GM23248 (cell line): Measurements from ENCODE around the gene LRG1. TPM values are rescaled to one million over a fixed set of nuclear protein-coding genes. Genes with fewer than 3 reads are reported as not detected.

Experiments used
- DNase-seq: peaks from one replicate; pipeline ENCODE4 v3.0.0-alpha.2; 2015
- H2AFZ ChIP-seq: fragments of 200-600 bp; sonication (generic); 2 replicates; pipeline ENCODE4 v1.6.1; 2016; ENCODE audit warnings: antibody characterized with exemption
- H3F3A ChIP-seq: fragments of 200-600 bp; sonication (generic); 2 replicates; pipeline ENCODE4 v1.6.1; 2016; ENCODE audit warnings: mild to moderate bottlenecking, antibody characterized with exemption, mixed run types; ENCODE audit not compliant: insufficient read depth
- H3K27ac ChIP-seq: fragments of 200-600 bp; sonication (generic); 2 replicates; pipeline ENCODE4 v1.5.1; 2016; ENCODE audit warnings: mild to moderate bottlenecking
- H3K27me3 ChIP-seq: fragments of 200-600 bp; sonication (generic); replicated peaks from 2 replicates; pipeline ENCODE4 v1.6.1; 2016; ENCODE audit warnings: mild to moderate bottlenecking; ENCODE audit not compliant: insufficient read depth
- H3K36me3 ChIP-seq: fragments of 200-600 bp; sonication (generic); 2 replicates; pipeline ENCODE4 v1.6.1; 2016; ENCODE audit warnings: low read depth, mild to moderate bottlenecking
- H3K4me1 ChIP-seq: fragments of 200-600 bp; sonication (generic); 2 replicates; pipeline ENCODE4 v1.6.1; 2016; ENCODE audit warnings: mild to moderate bottlenecking; ENCODE audit not compliant: insufficient read depth
- H3K4me2 ChIP-seq: fragments of 200-600 bp; sonication (generic); one replicate; pipeline ENCODE4 v1.6.1; 2016; ENCODE audit warnings: mild to moderate bottlenecking; ENCODE audit not compliant: unreplicated experiment
- H3K4me3 ChIP-seq: fragments of 200-600 bp; sonication (generic); 2 replicates; pipeline ENCODE4 v1.5.1; 2016; ENCODE audit warnings: mild to moderate bottlenecking
- H3K79me2 ChIP-seq: fragments of 200-600 bp; sonication (generic); 2 replicates; pipeline ENCODE4 v1.6.1; 2016; ENCODE audit warnings: mild to moderate bottlenecking; ENCODE audit not compliant: insufficient read depth
- H3K9ac ChIP-seq: fragments of 200-600 bp; sonication (generic); 2 replicates; pipeline ENCODE4 v1.6.1; 2016; ENCODE audit warnings: mild to moderate bottlenecking
- H3K9me2 ChIP-seq: fragments of 200-600 bp; sonication (generic); 2 replicates; pipeline ENCODE4 v1.6.1; 2016; ENCODE audit warnings: mixed run types, mild to moderate bottlenecking, moderate library complexity; ENCODE audit not compliant: insufficient read depth
- H3K9me3 ChIP-seq: fragments of 200-600 bp; sonication (generic); one replicate; pipeline ENCODE4 v1.6.1; 2017; ENCODE audit warnings: low read depth
- H4K20me1 ChIP-seq: fragments of 200-600 bp; sonication (generic); 2 replicates; pipeline ENCODE4 v1.6.0; 2016; ENCODE audit not compliant: insufficient read depth
- EZH2 ChIP-seq: fragments of 200-600 bp; sonication (generic); IDR thresholded peaks from 2 replicates; pipeline ENCODE4 v1.6.1; 2018; ENCODE audit warnings: antibody characterized with exemption, mild to moderate bottlenecking; ENCODE audit not compliant: insufficient read depth, poor library complexity, severe bottlenecking
- EZH2phosphoT487 ChIP-seq: fragments of 200-600 bp; sonication (generic); IDR thresholded peaks from 2 replicates; pipeline ENCODE4 v1.6.1; 2018; ENCODE audit warnings: antibody characterized with exemption, moderate library complexity, mild to moderate bottlenecking, low read depth; ENCODE audit not compliant: insufficient read depth
- WGBS, 2 experiments: methylation state at CpG; one replicate each; pipeline ENCODE4 v1.1.6; 2015 to 2017; ENCODE audit warnings: low lambda C conversion rate in 2 of 2, low coverage in 1 of 2; ENCODE audit errors: missing lambda C conversion rate in 2 of 2; 5-methylcytosine and 5-hydroxymethylcytosine counted together
- in situ Hi-C: fragments of 300-500 bp; cut with MboI; formaldehyde crosslinking; loops from 2 replicates; pipeline ENCODE4 v1.15.0; 2020
- polyA plus RNA-seq: library from polyadenylated mRNA; unstranded; fragments of >200 nt; fragmentation: Nextera tagmentation; extraction: Ambion mirVana; gene quantifications from 2 replicates; pipeline ENCODE4 v1.2.1, GENCODE V29; 2016
- total RNA-seq: library from RNA; depleted of rRNA; stranded (reverse); fragments of >200 nt; shearing (Covaris generic); gene quantifications from 2 replicates; pipeline ENCODE4 v1.2.3, GENCODE V29; 2014

Gene LRG1
- total and polyA plus RNA-seq, 2 experiments from 2014 or later = not detected

DNA sequence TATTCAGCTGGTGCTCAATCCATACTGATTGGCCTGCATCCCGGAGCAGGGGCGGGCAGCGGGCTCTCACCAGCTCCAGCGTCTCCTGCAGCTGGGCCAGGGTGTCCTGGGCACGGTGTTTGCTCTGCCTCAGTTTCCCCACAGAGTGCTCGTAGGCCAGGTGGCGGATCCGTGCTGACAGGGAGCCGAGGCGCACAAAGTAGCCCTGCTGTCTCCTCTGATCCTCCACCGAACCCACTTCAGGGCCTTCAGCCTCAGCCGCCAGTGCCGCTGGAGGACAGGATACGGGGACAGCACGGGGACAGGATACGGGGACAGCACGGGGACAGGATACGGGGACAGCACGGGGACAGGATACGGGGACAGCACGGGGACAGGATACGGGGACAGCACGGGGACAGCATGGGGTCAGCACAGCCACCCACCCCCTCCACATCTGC is 14.3 kb downstream of the LRG1 start:
- no peaks in the 10 kb centered on the region for H3K27me3 ChIP-seq

DNA sequence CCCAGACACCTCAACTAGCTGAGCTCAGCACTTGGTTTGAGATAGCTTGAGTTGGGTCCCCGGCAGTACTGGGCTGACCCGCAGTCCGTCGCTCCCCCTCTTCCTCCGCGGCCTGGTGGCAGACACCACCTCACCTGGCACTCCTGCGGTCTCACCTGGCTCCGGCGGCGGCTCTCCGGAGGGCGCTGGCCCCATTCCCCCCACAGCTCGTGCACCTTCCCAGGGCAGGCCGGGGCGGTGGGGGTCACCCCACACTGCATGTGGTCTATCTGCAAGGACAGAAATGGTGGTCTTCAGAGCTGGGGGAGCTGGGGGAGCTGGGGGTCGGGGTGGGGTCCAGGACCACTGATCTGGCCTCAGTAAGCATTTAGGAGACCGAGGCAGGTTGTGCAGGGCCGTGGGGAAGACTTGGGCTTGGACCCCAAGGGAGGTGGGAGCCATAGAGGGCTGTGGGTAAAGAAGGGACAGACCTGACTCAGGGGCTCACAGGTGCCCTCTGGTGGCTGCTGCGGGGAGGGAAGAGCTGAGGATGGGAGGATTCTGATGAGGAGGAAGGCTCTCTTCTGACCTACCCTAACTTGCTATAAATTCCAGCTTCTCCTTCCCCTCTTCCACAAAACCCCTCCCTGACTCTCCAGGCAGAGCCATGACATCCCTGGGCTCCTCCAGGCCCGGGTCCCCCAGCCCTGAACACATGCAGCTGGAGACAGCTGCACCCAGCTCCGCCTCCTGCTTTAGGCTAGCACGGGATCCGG is 14.9 kb downstream of the LRG1 start:
- H3K79me2 ChIP-seq = no peaks in the 10 kb centered on the region

More for the DNA sequence above, 14.3 kb downstream of the LRG1 start:
- no peaks in the 10 kb centered on the region for H3K36me3 ChIP-seq
- TF ChIP-seq EZH2 = no peak
- no peak for TF ChIP-seq EZH2phosphoT487
- H3K4me3 ChIP-seq = no peak overlapping the region
- in situ Hi-C loops = no loop called here
- no peak for DNase-seq
- no peaks in the 10 kb centered on the region for H3K4me1 ChIP-seq
- H3K4me2 ChIP-seq = no peak overlapping the region
- H3K27ac ChIP-seq = no peak overlapping the region
- no peaks in the 10 kb centered on the region for H4K20me1 ChIP-seq
- no peak overlapping the region for H3K9ac ChIP-seq
- WGBS, 2 experiments = 45 to 56% methylated on average over 10 to 23 of the region's 23 CpGs
- H3K9me2 ChIP-seq = no peaks in the 10 kb centered on the region
- H3F3A ChIP-seq = no peaks in the 10 kb centered on the region
- no peaks in the 10 kb centered on the region for H3K9me3 ChIP-seq
- H3K79me2 ChIP-seq = no peaks in the 10 kb centered on the region
- H2AFZ ChIP-seq = no peak overlapping the region

DNA sequence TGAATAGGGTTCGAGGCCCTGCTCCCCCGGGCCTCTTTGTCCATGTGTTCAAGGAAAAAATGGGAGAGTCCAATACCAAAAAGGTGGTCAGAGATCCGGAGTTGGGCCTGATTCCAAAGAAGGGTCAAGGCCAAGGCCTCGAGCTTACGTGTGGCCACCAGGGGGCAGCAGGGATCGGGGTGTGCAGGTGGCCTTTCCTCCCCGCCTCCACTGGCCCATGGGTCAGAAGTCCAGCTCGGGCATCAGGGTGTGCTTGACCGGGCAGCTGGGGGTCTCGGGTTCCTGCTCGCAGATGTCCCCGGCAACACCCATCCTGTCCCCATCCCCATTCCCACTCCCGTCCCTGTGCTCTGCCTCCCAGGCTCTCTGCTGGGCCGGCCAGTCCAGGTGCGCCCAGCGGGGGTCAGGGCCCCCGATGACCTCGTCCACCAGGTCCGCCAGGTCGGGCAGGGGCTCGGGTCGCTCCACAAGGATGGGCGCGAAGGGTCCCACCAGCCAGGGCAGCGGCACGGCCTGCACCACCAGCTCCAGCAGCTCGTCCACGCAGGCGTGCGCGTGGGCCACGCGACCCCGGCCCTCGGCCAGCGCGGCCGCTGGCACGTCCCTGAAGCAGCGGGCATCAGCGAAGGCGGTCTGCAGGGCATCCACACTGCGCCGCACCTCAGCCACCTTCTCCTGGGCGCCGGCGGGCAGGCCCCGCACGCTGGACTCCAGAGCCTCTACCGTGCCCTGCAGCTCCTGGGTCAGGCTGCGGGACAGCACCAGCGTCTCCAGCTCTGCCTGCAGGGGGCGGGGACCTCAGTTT is 16.3 kb downstream of the LRG1 start:
- no peak overlapping the region for H3K4me3 ChIP-seq
- H3K9ac ChIP-seq = no peak overlapping the region
- in situ Hi-C loops = no loop called here
- WGBS, 2 experiments = 61 to 62% methylated on average over 48 to 53 of the region's 53 CpGs
- no peak overlapping the region for H2AFZ ChIP-seq
- no peaks in the 10 kb centered on the region for H3K27me3 ChIP-seq
- no peaks in the 10 kb centered on the region for H3K36me3 ChIP-seq
- H3K9me2 ChIP-seq = no peaks in the 10 kb centered on the region
- DNase-seq = peak; percentile 58
- no peaks in the 10 kb centered on the region for H3K79me2 ChIP-seq
- H4K20me1 ChIP-seq = no peaks in the 10 kb centered on the region
- no peak overlapping the region for H3K4me2 ChIP-seq
- H3K9me3 ChIP-seq = no peaks in the 10 kb centered on the region
- no peaks in the 10 kb centered on the region for H3F3A ChIP-seq
- no peaks in the 10 kb centered on the region for H3K4me1 ChIP-seq
- no peak overlapping the region for H3K27ac ChIP-seq
- TF ChIP-seq EZH2phosphoT487 = no peak
- TF ChIP-seq EZH2 = no peak

More for the DNA sequence above, 14.9 kb downstream of the LRG1 start:
- H3K9me2 ChIP-seq = no peaks in the 10 kb centered on the region
- no peak overlapping the region for H3K27ac ChIP-seq
- H3K9ac ChIP-seq = no peak overlapping the region
- H4K20me1 ChIP-seq = no peaks in the 10 kb centered on the region
- in situ Hi-C loops = no loop called here
- peak; percentile 52 for DNase-seq
- no peaks in the 10 kb centered on the region for H3K27me3 ChIP-seq
- no peak overlapping the region for H3K4me2 ChIP-seq
- H3K9me3 ChIP-seq = no peaks in the 10 kb centered on the region
- no peaks in the 10 kb centered on the region for H3F3A ChIP-seq
- H3K36me3 ChIP-seq = no peaks in the 10 kb centered on the region
- WGBS, 2 experiments = 41 to 48% methylated on average over 20 to 23 of the region's 23 CpGs
- no peaks in the 10 kb centered on the region for H3K4me1 ChIP-seq
- TF ChIP-seq EZH2phosphoT487 (no peak), EZH2 (no peak)
- H2AFZ ChIP-seq = no peak overlapping the region
- no peak overlapping the region for H3K4me3 ChIP-seq

DNA sequence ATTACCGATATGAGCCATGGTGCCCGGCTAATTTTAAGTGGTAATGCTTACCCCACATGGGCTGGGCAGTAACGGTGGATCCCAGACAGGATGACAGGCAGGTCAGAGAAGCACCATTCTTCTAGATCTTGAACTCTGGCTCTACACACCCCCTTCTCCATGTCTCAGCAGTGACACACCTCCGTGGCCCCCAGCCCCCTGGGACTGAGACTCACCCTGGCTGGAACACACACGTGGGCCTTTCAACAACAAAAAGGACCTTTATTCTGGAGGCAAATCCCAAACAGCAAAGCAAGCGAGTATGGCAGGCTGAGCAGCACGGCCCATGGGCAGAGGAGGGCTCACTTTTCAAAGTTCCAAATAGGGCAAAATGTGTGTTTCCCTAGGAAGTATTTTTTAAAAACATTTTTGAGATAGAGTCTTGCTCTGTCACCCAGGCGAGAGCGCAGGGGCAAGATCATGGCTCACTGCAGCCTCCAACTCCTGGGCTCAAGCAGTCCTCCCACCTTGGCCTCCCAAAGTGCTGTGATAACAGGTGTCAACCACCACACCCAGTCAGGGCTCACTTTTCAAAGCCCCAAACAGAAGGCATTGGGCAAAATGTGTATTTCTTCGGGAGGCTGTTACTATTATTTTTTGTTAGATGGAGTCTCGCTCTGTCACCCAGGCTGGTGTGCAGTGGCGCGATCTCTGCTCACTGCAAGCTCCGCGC is 17.4 kb downstream of the LRG1 start:
- H3K27ac ChIP-seq = no peak overlapping the region
- TF ChIP-seq EZH2phosphoT487 = no peak
- no peak for TF ChIP-seq EZH2
- H2AFZ ChIP-seq = no peak overlapping the region
- H3K4me3 ChIP-seq = no peak overlapping the region
- in situ Hi-C loops = no loop called here
- H3K79me2 ChIP-seq = no peaks in the 10 kb centered on the region
- H4K20me1 ChIP-seq = no peaks in the 10 kb centered on the region
- no peaks in the 10 kb centered on the region for H3K9me3 ChIP-seq
- no peaks in the 10 kb centered on the region for H3K9me2 ChIP-seq
- no peaks in the 10 kb centered on the region for H3K36me3 ChIP-seq
- 71 to 72% methylated on average over 15 of the region's 15 CpGs for WGBS, 2 experiments
- no peaks in the 10 kb centered on the region for H3F3A ChIP-seq
- no peak for DNase-seq
- no peak overlapping the region for H3K4me2 ChIP-seq
- no peaks in the 10 kb centered on the region for H3K4me1 ChIP-seq
- no peaks in the 10 kb centered on the region for H3K27me3 ChIP-seq
- no peak overlapping the region for H3K9ac ChIP-seq
